ENCODE data around the gene RALGDS.

DNA sequence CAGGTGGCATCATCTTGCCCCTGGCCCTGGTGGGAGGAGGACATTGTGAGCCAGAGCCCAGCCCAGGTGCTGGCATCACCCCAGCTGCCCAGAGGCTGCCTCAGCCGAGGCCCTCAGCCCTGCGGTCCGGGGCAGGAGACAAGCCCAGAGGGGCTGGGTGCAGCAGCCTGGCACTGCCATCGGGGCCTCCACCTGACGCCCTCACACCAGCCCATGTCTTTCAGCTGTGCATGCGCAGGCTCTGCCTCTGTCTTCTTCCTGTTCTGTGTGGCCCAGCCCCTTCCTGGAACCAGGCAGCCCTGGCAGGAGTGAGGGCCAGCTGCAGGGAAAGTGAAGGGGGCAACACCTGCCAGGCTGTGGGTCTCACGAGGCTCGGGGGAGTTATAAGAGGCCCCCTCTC, 64.0 kb downstream of the RALGDS start:
- TF ChIP-seq, protein P1, sequence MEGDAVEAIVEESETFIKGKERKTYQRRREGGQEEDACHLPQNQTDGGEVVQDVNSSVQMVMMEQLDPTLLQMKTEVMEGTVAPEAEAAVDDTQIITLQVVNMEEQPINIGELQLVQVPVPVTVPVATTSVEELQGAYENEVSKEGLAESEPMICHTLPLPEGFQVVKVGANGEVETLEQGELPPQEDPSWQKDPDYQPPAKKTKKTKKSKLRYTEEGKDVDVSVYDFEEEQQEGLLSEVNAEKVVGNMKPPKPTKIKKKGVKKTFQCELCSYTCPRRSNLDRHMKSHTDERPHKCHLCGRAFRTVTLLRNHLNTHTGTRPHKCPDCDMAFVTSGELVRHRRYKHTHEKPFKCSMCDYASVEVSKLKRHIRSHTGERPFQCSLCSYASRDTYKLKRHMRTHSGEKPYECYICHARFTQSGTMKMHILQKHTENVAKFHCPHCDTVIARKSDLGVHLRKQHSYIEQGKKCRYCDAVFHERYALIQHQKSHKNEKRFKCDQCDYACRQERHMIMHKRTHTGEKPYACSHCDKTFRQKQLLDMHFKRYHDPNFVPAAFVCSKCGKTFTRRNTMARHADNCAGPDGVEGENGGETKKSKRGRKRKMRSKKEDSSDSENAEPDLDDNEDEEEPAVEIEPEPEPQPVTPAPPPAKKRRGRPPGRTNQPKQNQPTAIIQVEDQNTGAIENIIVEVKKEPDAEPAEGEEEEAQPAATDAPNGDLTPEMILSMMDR (IDR thresholded peaks at IDR 0.05): no peak
- TF ChIP-seq SIN3A (IDR thresholded peaks at IDR 0.05; ENCODE audit: borderline replicate concordance, insufficient read depth, low read depth, low read length): no peak
- TF ChIP-seq, protein P2, sequence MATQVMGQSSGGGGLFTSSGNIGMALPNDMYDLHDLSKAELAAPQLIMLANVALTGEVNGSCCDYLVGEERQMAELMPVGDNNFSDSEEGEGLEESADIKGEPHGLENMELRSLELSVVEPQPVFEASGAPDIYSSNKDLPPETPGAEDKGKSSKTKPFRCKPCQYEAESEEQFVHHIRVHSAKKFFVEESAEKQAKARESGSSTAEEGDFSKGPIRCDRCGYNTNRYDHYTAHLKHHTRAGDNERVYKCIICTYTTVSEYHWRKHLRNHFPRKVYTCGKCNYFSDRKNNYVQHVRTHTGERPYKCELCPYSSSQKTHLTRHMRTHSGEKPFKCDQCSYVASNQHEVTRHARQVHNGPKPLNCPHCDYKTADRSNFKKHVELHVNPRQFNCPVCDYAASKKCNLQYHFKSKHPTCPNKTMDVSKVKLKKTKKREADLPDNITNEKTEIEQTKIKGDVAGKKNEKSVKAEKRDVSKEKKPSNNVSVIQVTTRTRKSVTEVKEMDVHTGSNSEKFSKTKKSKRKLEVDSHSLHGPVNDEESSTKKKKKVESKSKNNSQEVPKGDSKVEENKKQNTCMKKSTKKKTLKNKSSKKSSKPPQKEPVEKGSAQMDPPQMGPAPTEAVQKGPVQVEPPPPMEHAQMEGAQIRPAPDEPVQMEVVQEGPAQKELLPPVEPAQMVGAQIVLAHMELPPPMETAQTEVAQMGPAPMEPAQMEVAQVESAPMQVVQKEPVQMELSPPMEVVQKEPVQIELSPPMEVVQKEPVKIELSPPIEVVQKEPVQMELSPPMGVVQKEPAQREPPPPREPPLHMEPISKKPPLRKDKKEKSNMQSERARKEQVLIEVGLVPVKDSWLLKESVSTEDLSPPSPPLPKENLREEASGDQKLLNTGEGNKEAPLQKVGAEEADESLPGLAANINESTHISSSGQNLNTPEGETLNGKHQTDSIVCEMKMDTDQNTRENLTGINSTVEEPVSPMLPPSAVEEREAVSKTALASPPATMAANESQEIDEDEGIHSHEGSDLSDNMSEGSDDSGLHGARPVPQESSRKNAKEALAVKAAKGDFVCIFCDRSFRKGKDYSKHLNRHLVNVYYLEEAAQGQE (IDR thresholded peaks at IDR 0.05; ENCODE audit: insufficient read depth in 1 of 2, low read depth in 2 of 2, low read length in 1 of 2): no peak
